Testis (tissue), 3 donors: ENCODE data around the gene LAMA3. TPM values are rescaled to one million over a fixed set of nuclear protein-coding genes. Genes with fewer than 3 reads are reported as not detected.
"Not testable (repeated sequence)": the region's sequence is repeated elsewhere in the genome, so short reads cannot be mapped to it uniquely, and the experiment has no call there.

ENCODE experiments used
- DNase-seq: peaks from one replicate; pipeline ENCODE4 v3.0.0-alpha.2; 2019
- H3K27ac ChIP-seq, 2 donors: fragments of 200-600 bp; sonication (generic); one replicate each; pipeline ENCODE4 v1.5.1; 2019
- H3K27me3 ChIP-seq: fragments of 200-600 bp; sonication (generic); one replicate; pipeline ENCODE4 v1.5.1; 2019
- H3K36me3 ChIP-seq: fragments of 200-600 bp; sonication (generic); one replicate; pipeline ENCODE4 v1.5.1; 2017; ENCODE audit warnings: low read depth; ENCODE audit errors: missing control alignments
- H3K4me1 ChIP-seq: fragments of 200-600 bp; sonication (generic); one replicate; pipeline ENCODE4 v1.5.1; 2019
- H3K4me3 ChIP-seq, 2 donors: fragments of 200-600 bp; sonication (generic); one replicate each; pipeline ENCODE4 v1.5.1; 2017 to 2019
- H3K9me3 ChIP-seq: fragments of 200-600 bp; sonication (generic); one replicate; pipeline ENCODE4 v1.5.1; 2017
- CTCF ChIP-seq, 3 experiments: fragments of 450-650 bp in 2 of 3; fragments of 200-600 bp in 1 of 3; sonication (generic) in 1 of 3; IDR thresholded peaks; one replicate each; pipeline ENCODE4 v1.5.1; 2016 to 2019; ENCODE audit warnings: antibody characterized with exemption in 3 of 3, mild to moderate bottlenecking in 2 of 3, moderate library complexity in 1 of 3
- POLR2A ChIP-seq: fragments of 450-650 bp; IDR thresholded peaks from one replicate; pipeline ENCODE4 v1.6.1; 2017; ENCODE audit warnings: antibody characterized with exemption, mild to moderate bottlenecking, moderate library complexity
- WGBS, 2 donors: methylation state at CpG; one replicate each; pipeline ENCODE4 v1.1.5; 2018; 5-methylcytosine and 5-hydroxymethylcytosine counted together
- intact Hi-C: fragments of 100-400 bp; cut with DNase I; formaldehyde crosslinking; loops from one replicate; pipeline ENCODE4 v1.15.1; 2023; ENCODE audit warnings: low total_unique reads
- polyA plus RNA-seq: library from polyadenylated mRNA; stranded (reverse); fragments of 350-450 nt; fragmentation: Illumina TruSeq; extraction: RNeasy Lipid Tissue Mini Kit (QIAGEN cat#74804); gene quantifications from one replicate; pipeline ENCODE4 v1.2.3, GENCODE V29; 2014; ENCODE audit warnings: low read depth, low replicate concordance; ENCODE audit not compliant: insufficient read depth
- total RNA-seq, 2 donors: library from RNA; depleted of rRNA; stranded (reverse); fragments of >200 nt; gene quantifications; one replicate each; pipeline ENCODE4 v1.2.3, GENCODE V29; 2016

The LAMA3 gene
- total and polyA plus RNA-seq, 3 donors from 2014 or later = 11.9 to 22.1 (median 14.1) TPM

- H3K4me1 ChIP-seq = no peaks in the 10 kb centered on the region
- WGBS, 2 donors = 88 to 93% methylated on average over 2 of the region's 2 CpGs
- no peaks in the 10 kb centered on the region for H3K36me3 ChIP-seq
- no peak overlapping the region for H3K27ac ChIP-seq
- H3K27me3 ChIP-seq = no peaks in the 10 kb centered on the region
- H3K4me3 ChIP-seq = no peak overlapping the region
- H3K9me3 ChIP-seq = no peaks in the 10 kb centered on the region
- intact Hi-C loops = no loop called here
- TF ChIP-seq CTCF (IDR thresholded peaks at IDR 0.05) (no peak), POLR2A (no peak)
- no peak for DNase-seq
Measured at GRCh38 chr18:23731861-23732260, 42.6 kb downstream of the LAMA3 start.

- Histone ChIP-seq H3K4me3 (no peak overlapping the region), H3K27me3 (no peaks in the 10 kb centered on the region), H3K4me1 (no peaks in the 10 kb centered on the region), H3K27ac (no peak overlapping the region), H3K9me3 (no peaks in the 10 kb centered on the region), H3K36me3 (no peaks in the 10 kb centered on the region)
- TF ChIP-seq POLR2A = no peak
- no peak for TF ChIP-seq CTCF (IDR thresholded peaks at IDR 0.05)
- DNase-seq = no peak
- intact Hi-C loops = no loop called here
- WGBS, 2 donors = 67 to 85% methylated on average over 5 of the region's 5 CpGs
Measured at GRCh38 chr18:23732439-23732838, 43.2 kb downstream of the LAMA3 start.

GRCh38 chr18:23733265-23733664 is 44.0 kb downstream of the LAMA3 start:
- H3K27ac ChIP-seq, H3K27me3 ChIP-seq, H3K36me3 ChIP-seq, H3K4me3 ChIP-seq, DNase-seq, H3K4me1 ChIP-seq, H3K9me3 ChIP-seq, intact Hi-C loops: not testable (repeated sequence)
- 90 to 97% methylated on average over 5 of the region's 5 CpGs for WGBS, 2 donors

GRCh38 chr18:23733895-23734294 is 44.6 kb downstream of the LAMA3 start:
- Histone ChIP-seq H3K4me1 (no peaks in the 10 kb centered on the region), H3K9me3 (no peaks in the 10 kb centered on the region), H3K27ac (no peak overlapping the region), H3K27me3 (no peaks in the 10 kb centered on the region), H3K4me3 (no peak overlapping the region), H3K36me3 (no peaks in the 10 kb centered on the region)
- WGBS, 2 donors = 94 to 96% methylated on average over 7 of the region's 7 CpGs
- intact Hi-C loops = no loop called here
- TF ChIP-seq POLR2A (no peak), CTCF (IDR thresholded peaks at IDR 0.05) (no peak)
- DNase-seq = no peak

GRCh38 chr18:23735021-23735464 is 45.8 kb downstream of the LAMA3 start:
- Histone ChIP-seq H3K9me3 (no peaks in the 10 kb centered on the region), H3K27me3 (no peaks in the 10 kb centered on the region), H3K36me3 (no peaks in the 10 kb centered on the region), H3K27ac (no peak overlapping the region), H3K4me3 (no peak overlapping the region), H3K4me1 (no peaks in the 10 kb centered on the region)
- TF ChIP-seq CTCF (IDR thresholded peaks at IDR 0.05) (no peak), POLR2A (no peak)
- intact Hi-C loops = no loop called here
- WGBS, 2 donors = 63 to 77% methylated on average over 6 of the region's 6 CpGs
- no peak for DNase-seq
